Liver (tissue), 9 donors: ENCODE measurements around the gene CACNA1E. TPM values are rescaled to one million over a fixed set of nuclear protein-coding genes. Genes with fewer than 3 reads are reported as not detected.

Experiments
- DNase-seq: peaks from one replicate; pipeline ENCODE4 v3.0.0-alpha.2; 2017; ENCODE audit warnings: low spot score
- H3K27ac ChIP-seq, 2 donors: one replicate each; pipeline ENCODE4 v1.7.0; 2013; ENCODE audit warnings: inconsistent platforms in 2 of 2, low read length in 2 of 2, control low read depth in 1 of 2, low read depth in 1 of 2, mild to moderate bottlenecking in 1 of 2
- H3K27me3 ChIP-seq, 4 donors: one replicate each; pipeline versions ENCODE4 v1.6.1 to v1.7.0; 2013; ENCODE audit warnings: low read length in 3 of 4, inconsistent platforms in 1 of 4, mild to moderate bottlenecking in 1 of 4, moderate library complexity in 1 of 4; ENCODE audit not compliant: control insufficient read depth in 4 of 4, insufficient read depth in 4 of 4
- H3K36me3 ChIP-seq, 4 donors: one replicate each; pipeline versions ENCODE4 v1.6.1 to v1.7.0; 2013; ENCODE audit warnings: low read length in 3 of 4, mild to moderate bottlenecking in 3 of 4, low read depth in 1 of 4, moderate library complexity in 1 of 4; ENCODE audit not compliant: control insufficient read depth in 4 of 4, insufficient read depth in 3 of 4
- H3K4me1 ChIP-seq, 4 donors: one replicate each; pipeline versions ENCODE4 v1.6.1 to v1.7.0; 2013; ENCODE audit warnings: low read length in 3 of 4, mild to moderate bottlenecking in 3 of 4, moderate library complexity in 1 of 4; ENCODE audit not compliant: control insufficient read depth in 4 of 4, insufficient read depth in 4 of 4
- H3K4me3 ChIP-seq, 3 donors: one replicate each; pipeline versions ENCODE4 v1.6.1 to v1.7.0; 2013; ENCODE audit warnings: low read length in 3 of 3, control low read depth in 1 of 3, low read depth in 1 of 3, mild to moderate bottlenecking in 1 of 3
- H3K9ac ChIP-seq, 2 donors: one replicate each; pipeline ENCODE4 v1.7.0; 2013; ENCODE audit warnings: low read length in 2 of 2, mild to moderate bottlenecking in 2 of 2, moderate library complexity in 2 of 2, control low read depth in 1 of 2, low read depth in 1 of 2
- H3K9me3 ChIP-seq, 4 donors: one replicate each; pipeline versions ENCODE4 v1.6.1 to v1.7.0; 2013; ENCODE audit warnings: low read length in 3 of 4; ENCODE audit not compliant: control insufficient read depth in 4 of 4
- FOXA1 ChIP-seq: IDR thresholded peaks from 2 replicates; pipeline ENCODE4 v1.6.1; 2016; ENCODE audit warnings: antibody characterized with exemption
- FOXA2 ChIP-seq: IDR thresholded peaks from 2 replicates; pipeline ENCODE4 v1.6.1; 2016; ENCODE audit warnings: antibody characterized with exemption
- HNF4A ChIP-seq, 2 donors: conservative IDR thresholded peaks; 2 replicates each; pipeline ENCODE4 v1.6.1; 2016; ENCODE audit warnings: antibody characterized with exemption in 2 of 2, mild to moderate bottlenecking in 2 of 2
- HNF4G ChIP-seq: IDR thresholded peaks from 2 replicates; pipeline ENCODE4 v1.6.1; 2016; ENCODE audit warnings: antibody characterized with exemption
- JUND ChIP-seq, 2 donors: IDR thresholded peaks; 2 replicates each; pipeline ENCODE4 v1.6.1; 2016; ENCODE audit warnings: antibody characterized with exemption in 2 of 2
- NR2F2 ChIP-seq: IDR thresholded peaks from 2 replicates; pipeline ENCODE4 v1.6.1; 2016; ENCODE audit warnings: antibody characterized with exemption
- SP1 ChIP-seq: IDR thresholded peaks from 2 replicates; pipeline ENCODE4 v1.6.1; 2018; ENCODE audit warnings: antibody characterized with exemption, mild to moderate bottlenecking
- TAF1 ChIP-seq: conservative IDR thresholded peaks from 2 replicates; pipeline ENCODE4 v1.6.1; 2016; ENCODE audit warnings: antibody characterized with exemption, mild to moderate bottlenecking
- YY1 ChIP-seq: IDR thresholded peaks from 2 replicates; pipeline ENCODE4 v1.6.1; 2016; ENCODE audit warnings: antibody characterized with exemption, mild to moderate bottlenecking
- WGBS: extraction: QIAGEN DNeasy Blood & Tissue Kit; methylation state at CpG from one replicate; pipeline ENCODE4 v1.1.7; 2013; 5-methylcytosine and 5-hydroxymethylcytosine counted together
- polyA plus RNA-seq, 2 donors: library from polyadenylated mRNA; stranded (reverse) in 1 of 2; unstranded in 1 of 2; fragments of 200-250 nt in 1 of 2; fragments of >200 nt in 1 of 2; fragmentation: Nextera tagmentation in 1 of 2; extraction: Ambion mirVana in 1 of 2; gene quantifications; one replicate each; pipeline versions ENCODE4 v1.2.1 to v1.2.3, GENCODE V29; 2013 to 2015
- total RNA-seq, 2 donors: library from RNA; depleted of rRNA; stranded (reverse); fragments of >200 nt; gene quantifications; one replicate each; pipeline ENCODE4 v1.2.3, GENCODE V29; 2014
- TF ChIP-seq, protein P1 (sequence below): fragments of 150-350 bp; IDR thresholded peaks from 2 replicates; pipeline ENCODE4 v1.5.1; 2017; ENCODE audit warnings: improper control_type of control experiment, low read depth, low read length; ENCODE audit not compliant: missing input control
- TF ChIP-seq, protein P2 (sequence below): IDR thresholded peaks from 2 replicates; pipeline ENCODE4 v1.6.1; 2016; ENCODE audit warnings: antibody characterized with exemption
- TF ChIP-seq, protein P3 (sequence below): IDR thresholded peaks from 2 replicates; pipeline ENCODE4 v1.6.1; 2016; ENCODE audit warnings: antibody characterized with exemption
- TF ChIP-seq, protein P4 (sequence below): IDR thresholded peaks from 2 replicates; pipeline ENCODE4 v1.6.1; 2016; ENCODE audit warnings: antibody characterized with exemption, mild to moderate bottlenecking
- donor health status: healthy.
- donor health status: healthy.
- donor health status: healthy.
- donor health status: healthy.
- donor health status: healthy.

Gene CACNA1E
- total and polyA plus RNA-seq, 4 donors = under 0.01 to 0.08 (median 0.01) TPM; not detected in 1

DNA sequence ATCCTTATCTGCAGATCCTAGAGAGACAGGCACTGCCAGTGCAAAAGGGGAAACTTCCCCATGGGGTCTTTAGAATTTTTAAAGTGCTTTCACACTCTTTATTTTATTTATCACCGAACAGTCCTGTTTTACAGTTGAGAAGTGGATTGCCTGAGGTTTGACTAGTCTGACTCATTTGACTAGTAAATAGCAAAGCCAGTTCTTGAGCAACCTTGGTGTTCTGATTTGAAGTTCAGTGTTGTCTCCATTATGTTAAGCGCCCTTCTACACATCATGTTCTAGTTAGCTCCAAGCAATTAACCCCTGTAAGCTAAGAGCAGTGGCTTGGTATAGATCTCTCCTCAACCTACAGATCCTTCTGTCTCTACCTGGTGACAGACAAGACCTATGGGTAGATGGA lies 262.9 kb downstream of the CACNA1E start:
- TF ChIP-seq TAF1 (no peak), HNF4A (conservative IDR thresholded peaks at IDR 0.05) (no peak), HNF4G (no peak)
- TF ChIP-seq, protein P1, sequence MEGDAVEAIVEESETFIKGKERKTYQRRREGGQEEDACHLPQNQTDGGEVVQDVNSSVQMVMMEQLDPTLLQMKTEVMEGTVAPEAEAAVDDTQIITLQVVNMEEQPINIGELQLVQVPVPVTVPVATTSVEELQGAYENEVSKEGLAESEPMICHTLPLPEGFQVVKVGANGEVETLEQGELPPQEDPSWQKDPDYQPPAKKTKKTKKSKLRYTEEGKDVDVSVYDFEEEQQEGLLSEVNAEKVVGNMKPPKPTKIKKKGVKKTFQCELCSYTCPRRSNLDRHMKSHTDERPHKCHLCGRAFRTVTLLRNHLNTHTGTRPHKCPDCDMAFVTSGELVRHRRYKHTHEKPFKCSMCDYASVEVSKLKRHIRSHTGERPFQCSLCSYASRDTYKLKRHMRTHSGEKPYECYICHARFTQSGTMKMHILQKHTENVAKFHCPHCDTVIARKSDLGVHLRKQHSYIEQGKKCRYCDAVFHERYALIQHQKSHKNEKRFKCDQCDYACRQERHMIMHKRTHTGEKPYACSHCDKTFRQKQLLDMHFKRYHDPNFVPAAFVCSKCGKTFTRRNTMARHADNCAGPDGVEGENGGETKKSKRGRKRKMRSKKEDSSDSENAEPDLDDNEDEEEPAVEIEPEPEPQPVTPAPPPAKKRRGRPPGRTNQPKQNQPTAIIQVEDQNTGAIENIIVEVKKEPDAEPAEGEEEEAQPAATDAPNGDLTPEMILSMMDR = no peak
- Histone ChIP-seq H3K36me3 (no peaks in the 10 kb centered on the region), H3K27me3 (no peaks in the 10 kb centered on the region), H3K4me3 (no peak overlapping the region), H3K9me3 (no peaks in the 10 kb centered on the region), H3K27ac (no peak overlapping the region), H3K4me1 (no peaks in the 10 kb centered on the region), H3K9ac (no peak overlapping the region)
- no peak for DNase-seq
- 61% methylated on average over 2 of the region's 2 CpGs for WGBS

DNA sequence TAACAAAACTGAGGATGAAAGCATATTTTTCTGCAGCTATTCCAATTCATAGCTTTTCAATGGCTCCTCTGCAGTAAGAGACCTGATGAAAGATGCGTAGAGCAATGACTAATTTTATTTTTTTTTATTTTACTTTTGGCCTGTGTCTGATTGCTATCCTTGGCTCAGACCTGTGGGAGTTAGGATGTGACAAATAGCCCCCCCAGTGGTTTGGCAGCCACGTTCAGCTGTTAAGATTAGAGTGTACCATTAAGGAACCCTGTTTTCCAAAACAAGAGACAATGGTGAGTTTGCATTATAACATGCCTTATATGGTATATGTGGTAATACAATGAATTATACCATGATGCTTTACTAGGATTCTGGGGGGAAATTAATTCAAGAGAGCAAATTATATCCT lies 264.7 kb downstream of the CACNA1E start:
- H3K4me3 ChIP-seq = no peak overlapping the region
- 69% methylated on average over 2 of the region's 2 CpGs for WGBS
- H3K4me1 ChIP-seq = no peaks in the 10 kb centered on the region
- TF ChIP-seq YY1 = no peak
- TF ChIP-seq, protein P2, sequence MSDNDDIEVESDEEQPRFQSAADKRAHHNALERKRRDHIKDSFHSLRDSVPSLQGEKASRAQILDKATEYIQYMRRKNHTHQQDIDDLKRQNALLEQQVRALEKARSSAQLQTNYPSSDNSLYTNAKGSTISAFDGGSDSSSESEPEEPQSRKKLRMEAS = no peak
- no peak for TF ChIP-seq TAF1
- no peak for TF ChIP-seq HNF4G
- TF ChIP-seq, protein P3, sequence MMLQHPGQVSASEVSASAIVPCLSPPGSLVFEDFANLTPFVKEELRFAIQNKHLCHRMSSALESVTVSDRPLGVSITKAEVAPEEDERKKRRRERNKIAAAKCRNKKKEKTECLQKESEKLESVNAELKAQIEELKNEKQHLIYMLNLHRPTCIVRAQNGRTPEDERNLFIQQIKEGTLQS = no peak
- TF ChIP-seq, protein P1 = no peak
- TF ChIP-seq FOXA2 = no peak
- no peak for TF ChIP-seq NR2F2
- TF ChIP-seq FOXA1 = no peak
- TF ChIP-seq, protein P4, sequence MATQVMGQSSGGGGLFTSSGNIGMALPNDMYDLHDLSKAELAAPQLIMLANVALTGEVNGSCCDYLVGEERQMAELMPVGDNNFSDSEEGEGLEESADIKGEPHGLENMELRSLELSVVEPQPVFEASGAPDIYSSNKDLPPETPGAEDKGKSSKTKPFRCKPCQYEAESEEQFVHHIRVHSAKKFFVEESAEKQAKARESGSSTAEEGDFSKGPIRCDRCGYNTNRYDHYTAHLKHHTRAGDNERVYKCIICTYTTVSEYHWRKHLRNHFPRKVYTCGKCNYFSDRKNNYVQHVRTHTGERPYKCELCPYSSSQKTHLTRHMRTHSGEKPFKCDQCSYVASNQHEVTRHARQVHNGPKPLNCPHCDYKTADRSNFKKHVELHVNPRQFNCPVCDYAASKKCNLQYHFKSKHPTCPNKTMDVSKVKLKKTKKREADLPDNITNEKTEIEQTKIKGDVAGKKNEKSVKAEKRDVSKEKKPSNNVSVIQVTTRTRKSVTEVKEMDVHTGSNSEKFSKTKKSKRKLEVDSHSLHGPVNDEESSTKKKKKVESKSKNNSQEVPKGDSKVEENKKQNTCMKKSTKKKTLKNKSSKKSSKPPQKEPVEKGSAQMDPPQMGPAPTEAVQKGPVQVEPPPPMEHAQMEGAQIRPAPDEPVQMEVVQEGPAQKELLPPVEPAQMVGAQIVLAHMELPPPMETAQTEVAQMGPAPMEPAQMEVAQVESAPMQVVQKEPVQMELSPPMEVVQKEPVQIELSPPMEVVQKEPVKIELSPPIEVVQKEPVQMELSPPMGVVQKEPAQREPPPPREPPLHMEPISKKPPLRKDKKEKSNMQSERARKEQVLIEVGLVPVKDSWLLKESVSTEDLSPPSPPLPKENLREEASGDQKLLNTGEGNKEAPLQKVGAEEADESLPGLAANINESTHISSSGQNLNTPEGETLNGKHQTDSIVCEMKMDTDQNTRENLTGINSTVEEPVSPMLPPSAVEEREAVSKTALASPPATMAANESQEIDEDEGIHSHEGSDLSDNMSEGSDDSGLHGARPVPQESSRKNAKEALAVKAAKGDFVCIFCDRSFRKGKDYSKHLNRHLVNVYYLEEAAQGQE = no peak
- TF ChIP-seq JUND (IDR thresholded peaks at IDR 0.05) = no peak
- TF ChIP-seq SP1 = no peak
- DNase-seq = no peak
- H3K27me3 ChIP-seq = no peaks in the 10 kb centered on the region
- H3K36me3 ChIP-seq = no peaks in the 10 kb centered on the region
- H3K9me3 ChIP-seq = no peaks in the 10 kb centered on the region
- H3K27ac ChIP-seq = no peak overlapping the region
- H3K9ac ChIP-seq = no peak overlapping the region
